Stimulated activated CD4-positive, alpha-beta T cell treated with anti-CD3 and anti-CD28 coated beads, TNF-alpha, amount 100 ng/mL, for 48 hours (primary cell): ENCODE data around the gene SHB.
"Not testable (repeated sequence)": the region's sequence is repeated elsewhere in the genome, so short reads cannot be mapped to it uniquely, and the experiment has no call there.

ENCODE experiments used
- DNase-seq, 3 donors: peaks; one replicate each; pipeline ENCODE4 v3.0.0-alpha.2; 2020; ENCODE audit warnings: low read depth in 3 of 3

SHB gene

GRCh38 chr9:38063363-38063707, 5.7 kb downstream of the SHB start:
- no peak for DNase-seq

DNA sequence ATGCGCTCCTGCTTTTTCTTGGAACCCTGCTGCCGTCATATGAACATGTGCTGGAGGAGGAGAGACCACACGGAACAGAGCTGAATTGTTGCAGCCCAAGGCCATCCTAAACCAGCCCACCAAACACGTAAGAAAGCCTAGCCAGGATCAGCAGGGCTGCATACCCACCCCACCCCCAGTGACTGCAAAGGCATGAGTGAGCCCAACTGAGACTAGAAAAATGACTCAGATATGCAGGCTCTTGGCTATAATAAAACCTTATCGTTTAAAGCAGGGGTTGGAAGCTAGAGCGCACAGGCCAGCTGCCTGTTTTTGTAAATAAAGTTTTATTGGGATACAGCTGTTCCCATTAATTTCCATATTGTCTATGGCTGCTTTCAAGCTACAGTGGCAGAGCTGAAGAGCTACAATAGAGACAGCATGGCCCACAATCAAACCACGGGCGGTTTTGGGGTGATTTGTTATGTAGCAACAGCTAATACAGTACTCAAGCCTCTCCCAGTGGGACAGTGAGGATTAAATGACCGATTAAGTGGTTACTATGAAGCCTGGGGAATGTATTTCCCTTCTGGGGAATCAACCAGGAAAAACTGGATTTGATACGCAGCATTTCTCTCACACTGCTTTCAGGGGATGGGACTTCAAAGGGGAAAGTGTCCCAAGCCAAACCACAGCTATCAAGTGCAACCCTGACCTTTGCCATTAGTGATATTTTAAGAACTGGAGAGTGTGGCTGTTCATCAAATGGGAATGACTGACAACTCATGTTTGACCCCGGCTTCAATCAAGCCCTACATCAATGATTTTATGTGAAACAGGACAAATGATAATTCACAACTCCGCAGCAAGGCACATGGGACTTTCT, 6.3 kb downstream of the SHB start:
- no peak for DNase-seq

DNA sequence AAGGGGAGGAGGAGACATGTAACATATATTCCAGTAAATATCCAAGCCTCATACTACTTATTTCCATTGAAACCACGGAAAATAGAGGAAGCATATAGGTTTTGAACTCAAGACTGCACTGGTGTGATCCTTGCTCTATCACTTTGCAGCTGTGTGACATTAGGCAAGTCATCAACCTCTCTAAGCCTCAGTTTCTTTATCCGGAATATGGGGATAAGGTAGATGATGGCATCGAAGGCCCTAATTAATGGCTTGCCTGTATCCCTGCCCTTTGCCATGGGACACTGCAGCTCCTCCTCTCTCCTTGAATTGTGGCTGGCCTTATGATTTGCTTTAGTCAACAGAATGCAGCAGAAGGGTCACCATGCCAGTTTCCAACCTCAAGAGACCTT, 6.9 kb downstream of the SHB start:
- no peak for DNase-seq

DNA sequence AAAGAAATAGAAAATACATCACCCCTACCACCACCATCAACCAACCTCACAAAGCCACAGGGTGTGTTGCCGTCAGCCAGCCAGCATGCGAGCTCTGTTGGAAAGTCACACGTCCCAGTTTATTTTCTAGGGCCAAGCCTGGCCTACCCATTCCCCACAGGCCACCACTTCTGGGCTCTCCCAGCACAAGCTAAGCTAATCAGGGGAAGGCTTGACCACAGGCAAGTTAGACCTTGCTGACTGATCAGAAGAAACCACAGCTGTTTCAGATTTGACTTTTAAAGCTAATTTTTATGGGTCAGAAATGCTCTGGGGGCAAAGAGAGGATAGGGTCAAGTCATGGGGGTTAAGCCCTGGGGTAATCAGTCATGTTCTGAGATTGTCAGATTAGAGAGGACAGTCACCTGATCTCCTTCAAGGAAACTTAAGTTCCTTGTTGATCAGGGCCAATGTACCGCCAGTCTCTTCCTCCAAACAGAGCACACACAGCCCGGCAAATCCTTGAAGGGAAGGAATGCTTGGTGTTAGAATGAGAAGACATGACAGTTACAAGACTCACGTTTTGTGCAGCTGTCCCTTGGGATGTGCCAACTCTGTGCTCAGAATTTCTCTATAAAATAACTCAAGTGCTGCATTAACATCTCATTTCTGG, 7.6 kb downstream of the SHB start:
- DNase-seq: no peak

DNA sequence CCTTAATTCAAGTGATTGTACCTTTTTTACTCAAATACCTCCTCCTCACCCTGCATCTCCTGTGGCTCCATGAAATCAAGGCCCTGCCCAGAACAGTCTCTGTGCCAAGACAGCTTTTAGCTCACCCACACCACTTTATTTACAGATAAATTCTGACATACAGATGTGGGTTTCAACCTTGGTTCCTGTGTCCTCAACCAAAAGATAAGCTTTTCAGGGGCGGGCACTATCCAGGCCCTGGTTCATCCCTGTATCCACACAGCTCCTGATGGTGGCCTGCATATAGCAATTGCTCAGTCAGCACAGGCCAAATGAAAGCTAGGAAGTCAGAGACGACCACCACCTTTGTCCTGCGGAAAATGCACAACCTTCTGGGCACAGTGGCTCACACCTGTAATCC, 8.3 kb downstream of the SHB start:
- DNase-seq: no peak

DNA sequence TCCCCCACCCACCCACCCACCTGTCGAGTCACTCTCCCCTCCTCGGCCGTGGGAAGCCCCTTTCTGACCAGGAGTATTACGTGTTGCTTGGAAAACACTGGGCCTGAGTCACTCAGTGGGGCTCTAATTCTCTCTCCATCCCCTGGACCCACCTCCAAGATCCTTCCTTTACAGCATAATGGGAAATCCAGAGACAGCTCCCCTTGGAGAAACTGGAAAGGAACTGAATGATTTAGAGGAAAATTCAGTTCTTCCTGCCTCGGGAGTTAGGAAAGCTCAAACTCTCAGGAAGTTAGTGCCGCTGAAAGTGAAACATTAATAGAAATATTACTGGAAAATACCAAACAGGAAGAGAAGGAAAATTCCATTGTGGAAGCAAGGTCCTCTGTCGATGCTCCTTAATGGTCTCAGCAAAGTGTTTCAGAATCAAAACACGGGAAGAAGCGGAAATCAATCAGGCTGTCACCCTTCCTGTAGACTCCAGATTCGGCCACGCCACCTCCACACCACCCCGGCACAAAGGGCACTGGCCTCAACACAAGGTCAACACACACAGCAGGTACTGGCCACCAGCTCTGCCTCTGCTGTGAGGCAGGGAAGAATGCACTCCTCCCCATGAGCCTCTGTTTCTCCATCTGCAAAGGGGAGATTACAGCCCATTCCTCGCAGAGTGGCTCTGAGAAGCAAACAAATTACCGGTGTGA, 9.6 kb downstream of the SHB start:
- DNase-seq: no peak

GRCh38 chr9:38058452-38059232, 10.4 kb downstream of the SHB start:
- no peak for DNase-seq

DNA sequence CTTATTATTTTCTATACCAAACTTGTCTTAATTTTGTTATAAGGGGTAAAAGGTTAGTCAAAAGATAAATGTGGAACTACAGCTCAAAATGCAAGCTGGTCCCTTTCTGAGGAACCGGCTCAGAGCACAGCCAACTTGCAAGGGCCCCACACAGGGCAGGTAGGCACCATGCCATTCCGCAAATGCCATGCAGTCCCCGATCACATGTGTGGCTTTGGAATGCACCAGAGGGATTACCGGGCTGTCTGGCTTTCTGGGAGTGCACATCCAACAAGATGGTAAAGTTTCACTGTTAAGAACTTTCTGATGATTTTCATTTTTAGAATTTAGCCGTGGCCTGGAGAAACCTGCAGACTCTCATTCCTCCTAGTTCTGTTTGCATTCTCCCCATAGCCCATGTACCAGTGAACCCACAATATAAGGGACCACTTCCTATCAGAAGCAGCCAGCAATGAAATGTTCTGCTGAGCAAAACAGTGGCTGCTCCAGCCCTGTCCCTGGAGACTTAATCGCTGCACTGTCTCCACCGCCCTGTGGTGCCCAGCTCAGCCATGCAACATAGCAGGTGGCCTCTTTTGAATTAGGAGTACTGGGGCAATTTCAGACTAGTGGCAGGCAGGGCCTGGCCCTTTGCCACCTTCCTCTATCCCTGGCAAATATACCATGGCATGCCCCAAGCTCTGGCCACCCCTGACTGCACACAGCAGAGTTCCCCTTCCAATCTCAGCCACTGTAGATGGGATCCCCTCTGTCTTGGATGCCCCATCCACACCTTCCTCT, 11.4 kb downstream of the SHB start:
- no peak for DNase-seq

GRCh38 chr9:38054653-38055052, 14.4 kb downstream of the SHB start:
- no peak for DNase-seq

DNA sequence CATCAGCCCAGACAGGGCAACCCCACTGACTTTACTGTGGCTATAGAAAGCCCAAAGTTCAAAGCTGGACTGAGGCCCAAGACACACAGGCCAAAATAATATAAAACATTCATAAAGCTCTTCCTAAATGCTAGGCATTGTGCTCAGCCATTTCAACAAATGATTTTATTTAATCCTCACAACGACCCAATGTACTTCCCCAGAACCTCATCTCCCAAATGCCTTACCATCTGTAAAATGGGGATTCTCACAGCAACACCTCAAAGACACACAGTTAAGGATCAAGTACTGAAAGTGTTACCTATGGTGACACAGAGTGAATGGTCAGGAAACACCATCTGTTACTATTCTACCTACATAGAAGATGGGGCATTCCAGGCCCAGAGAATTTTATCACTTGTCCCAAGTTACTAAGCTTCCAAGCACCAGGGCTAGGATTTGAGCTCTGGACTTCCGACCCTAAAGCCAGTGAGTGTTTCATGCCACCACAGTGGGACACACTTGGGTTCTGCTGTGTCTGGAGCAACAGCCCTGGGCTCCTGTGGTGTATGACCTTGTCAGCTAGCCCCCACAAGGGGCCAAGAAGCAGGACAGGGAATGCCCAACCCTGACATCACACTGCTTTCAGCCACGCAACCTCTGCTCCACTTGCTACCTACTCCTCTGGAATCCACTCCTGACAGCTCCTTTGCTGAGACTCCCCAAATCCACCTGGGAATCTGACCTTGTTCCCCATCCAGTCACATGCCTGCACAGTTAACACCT, 15.1 kb downstream of the SHB start:
- DNase-seq: no peak

DNA sequence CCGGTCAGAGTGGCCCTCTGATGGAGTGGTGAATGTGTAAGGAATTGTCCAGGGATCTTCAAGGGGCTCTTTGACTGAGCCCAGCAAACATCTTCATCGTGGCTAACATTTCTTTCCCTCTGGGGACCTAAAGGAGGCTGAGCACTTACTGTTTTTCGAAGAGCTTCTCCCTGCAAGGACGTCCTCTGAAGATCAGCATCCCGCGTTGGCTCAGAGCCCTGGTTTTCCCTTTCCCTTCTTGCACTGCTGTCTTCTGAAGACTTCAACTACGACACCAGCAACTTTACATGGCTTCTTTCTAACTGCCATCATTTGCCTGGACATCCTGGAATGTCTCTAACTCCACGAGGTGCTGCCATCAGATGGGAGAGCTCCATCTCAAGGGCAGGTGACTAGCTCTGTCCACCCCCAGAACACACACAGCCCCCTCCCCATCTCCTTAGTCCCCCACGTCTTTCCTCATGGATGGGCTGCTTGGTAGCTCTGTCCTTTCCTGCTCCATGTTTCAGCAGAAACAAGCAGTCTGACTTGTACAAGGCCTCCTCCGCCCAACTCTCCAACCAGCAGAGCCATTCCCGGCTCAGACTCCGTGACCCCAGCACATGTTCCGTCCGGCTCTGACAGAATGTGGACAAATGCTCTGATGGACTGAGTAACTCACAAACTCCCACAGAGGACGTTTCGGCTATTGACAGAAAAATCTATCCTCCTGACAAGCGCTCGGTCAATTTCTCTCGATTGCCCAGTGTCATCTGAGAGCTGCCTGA, 17.1 kb downstream of the SHB start:
- DNase-seq: no peak

GRCh38 chr9:38048316-38048969, 20.6 kb downstream of the SHB start:
- no peak for DNase-seq

DNA sequence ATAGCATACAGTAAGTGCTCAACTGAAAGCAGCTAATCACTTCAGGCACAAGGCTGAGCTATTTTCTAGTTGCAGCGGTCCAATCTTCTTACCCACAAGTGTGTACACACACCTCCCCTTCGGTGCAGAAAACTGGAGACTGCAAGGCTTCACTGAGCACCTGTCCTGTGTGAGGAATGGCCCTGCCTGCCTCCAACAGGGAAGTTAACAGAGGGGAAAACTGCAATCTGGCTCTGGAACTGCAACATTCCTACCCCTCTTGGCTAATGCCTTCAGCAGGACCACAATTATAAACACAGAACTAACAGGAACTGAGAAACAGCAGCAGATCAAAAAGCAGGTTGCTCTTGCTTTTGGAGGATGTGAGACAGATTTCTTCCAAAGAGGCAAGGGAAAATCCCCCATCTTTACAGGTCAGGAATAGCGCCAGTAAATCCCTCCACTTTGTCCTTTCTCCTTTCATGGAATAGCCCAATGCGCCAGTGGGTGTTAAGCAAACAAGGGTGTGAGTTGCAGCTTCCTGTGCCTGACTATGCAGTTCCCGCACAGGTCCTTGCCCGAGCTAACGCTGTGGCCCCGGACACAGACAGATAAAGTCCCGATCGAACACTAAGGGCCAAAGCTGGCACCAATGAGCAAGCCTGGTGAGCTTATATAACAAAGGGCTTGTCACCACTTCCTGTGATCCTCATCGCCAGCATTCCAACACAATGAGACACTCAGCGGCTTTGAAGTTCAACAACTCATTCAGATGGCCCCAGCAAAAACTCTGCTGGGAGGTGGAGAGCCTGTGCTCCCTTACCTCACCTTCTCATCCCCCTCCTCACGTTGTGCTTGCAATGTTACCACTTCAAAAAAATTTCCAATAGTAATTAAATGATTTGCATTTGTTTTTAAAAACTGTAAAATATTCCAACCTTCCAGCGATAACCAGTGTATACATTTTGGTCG, 21.5 kb downstream of the SHB start:
- DNase-seq: no peak

DNA sequence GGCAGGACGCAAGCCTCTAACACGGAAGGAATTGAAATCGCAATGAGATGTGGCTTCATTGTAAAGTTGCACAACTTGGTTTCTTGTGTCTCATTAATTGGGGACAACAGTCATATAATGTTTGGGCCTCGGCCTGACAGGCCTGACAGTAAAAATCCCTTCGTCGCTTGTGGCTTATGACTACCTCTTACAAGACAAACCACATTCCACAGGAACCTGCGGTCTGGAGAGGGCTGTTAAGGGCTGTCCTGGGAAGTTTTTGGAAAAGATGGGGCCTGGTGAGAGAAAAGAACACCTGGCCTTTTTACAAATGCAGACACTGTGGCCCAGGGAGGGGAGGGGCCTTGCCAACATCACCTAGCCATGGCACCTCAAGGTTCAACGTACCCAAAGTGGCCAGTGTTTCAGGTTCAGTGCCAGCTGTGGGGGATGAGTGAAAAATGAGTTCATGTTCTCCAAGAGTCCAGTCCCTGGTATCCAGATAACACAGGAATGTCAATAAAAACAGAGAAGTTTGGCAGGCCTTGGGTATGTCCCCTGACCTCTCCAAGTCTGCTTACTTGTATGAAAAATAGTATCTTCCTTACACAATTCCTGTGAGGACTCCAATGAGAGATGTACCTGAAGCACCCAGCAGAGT, 22.2 kb downstream of the SHB start:
- no peak for DNase-seq

DNA sequence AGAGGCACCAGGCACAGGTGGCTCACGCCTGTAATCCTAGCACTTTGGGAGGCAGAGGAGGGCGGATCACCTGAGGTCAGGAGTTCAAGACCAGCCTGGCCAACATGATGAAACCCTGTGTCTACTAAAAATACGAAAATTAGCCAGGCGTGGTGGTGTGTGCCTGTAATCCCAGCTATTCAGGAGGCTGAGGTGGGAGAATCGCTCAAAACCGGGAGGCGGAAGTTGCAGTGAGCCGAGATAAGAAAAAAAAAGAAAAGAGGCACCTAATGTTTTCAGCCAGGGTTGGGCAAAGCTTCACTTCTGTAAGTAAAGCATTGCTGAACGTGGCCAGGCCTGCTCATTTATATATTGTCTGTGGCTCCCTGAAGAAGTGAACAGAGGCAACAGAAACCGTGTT, 23.1 kb downstream of the SHB start:
- not testable (repeated sequence) for DNase-seq

GRCh38 chr9:38044706-38045105, 24.3 kb downstream of the SHB start:
- DNase-seq: no peak

DNA sequence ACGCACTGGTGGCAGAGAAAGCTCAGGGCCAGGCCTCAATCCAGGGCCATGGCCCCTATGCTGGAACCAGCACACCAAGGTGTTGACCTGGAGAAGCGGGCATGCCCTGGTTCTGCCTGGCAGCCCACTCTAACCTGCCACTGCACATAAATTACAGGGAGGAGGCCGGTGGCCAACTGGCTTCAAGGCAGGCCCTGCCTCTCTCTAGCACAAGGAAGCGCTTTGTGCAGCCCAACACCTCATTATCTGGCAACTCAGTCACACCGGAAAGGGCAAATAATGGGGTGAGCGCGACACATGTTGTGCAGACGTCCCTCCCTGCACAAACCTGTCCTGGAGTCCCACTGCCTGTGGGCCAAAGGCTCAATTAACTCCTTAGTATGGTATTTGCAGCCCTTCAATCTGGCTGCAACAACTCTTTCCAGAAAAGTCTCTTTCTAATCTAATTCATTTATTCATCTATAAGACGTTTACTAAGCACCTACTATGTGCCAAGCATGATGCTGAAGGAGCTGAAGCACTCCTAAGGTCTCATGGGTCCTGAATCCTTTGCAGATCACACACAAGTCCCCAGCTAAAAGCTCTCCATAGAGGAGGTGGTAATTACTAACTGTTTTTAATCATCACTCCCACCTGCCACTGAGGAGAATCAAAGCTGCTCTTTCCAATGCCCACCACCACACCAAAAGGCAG, 24.9 kb downstream of the SHB start:
- DNase-seq: no peak
